ENCODE measurements around the gene UBE2E2.
"Not testable (repeated sequence)": the region's sequence is repeated elsewhere in the genome, so short reads cannot be mapped to it uniquely, and the experiment has no call there.

Gene UBE2E2

DNA sequence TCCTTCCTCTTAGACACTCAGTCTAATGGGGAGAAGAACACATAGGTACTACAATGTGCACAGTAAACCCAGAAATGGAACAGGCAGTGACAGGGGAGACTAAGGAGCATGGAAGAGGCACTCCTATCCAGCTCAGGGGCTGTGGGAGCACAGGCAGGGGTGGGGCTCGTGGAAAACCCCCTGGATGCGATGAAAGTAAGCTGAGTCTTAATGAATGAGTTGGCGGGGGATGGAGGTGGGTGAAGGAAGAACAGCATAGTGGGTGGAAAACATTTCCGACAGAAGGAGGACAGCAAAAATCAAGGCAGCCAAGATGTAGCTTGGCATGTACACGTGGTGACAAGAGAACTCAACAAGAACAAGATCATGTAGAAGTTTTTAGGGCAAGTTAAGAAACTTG lies 33.6 kb upstream of the UBE2E2 start:
- H3K4me1 ChIP-seq (ENCODE audit: control insufficient read depth, insufficient read depth, low read length), result no peaks in the 10 kb centered on the region
- H3K4me3 ChIP-seq (ENCODE audit: low read depth, low read length), result no peak overlapping the region
- H3K9me3 ChIP-seq (ENCODE audit: control insufficient read depth, insufficient read depth, low read length), result no peaks in the 10 kb centered on the region
- no peak overlapping the region for H3K27ac ChIP-seq (ENCODE audit: low read depth, low read length)
- no peaks in the 10 kb centered on the region for H3K36me3 ChIP-seq (ENCODE audit: control insufficient read depth, insufficient read depth, low read length)
- no peaks in the 10 kb centered on the region for H3K27me3 ChIP-seq (ENCODE audit: control insufficient read depth, insufficient read depth, low read length)
- H3K9ac ChIP-seq (ENCODE audit: low read depth, low read length), result no peak overlapping the region

DNA sequence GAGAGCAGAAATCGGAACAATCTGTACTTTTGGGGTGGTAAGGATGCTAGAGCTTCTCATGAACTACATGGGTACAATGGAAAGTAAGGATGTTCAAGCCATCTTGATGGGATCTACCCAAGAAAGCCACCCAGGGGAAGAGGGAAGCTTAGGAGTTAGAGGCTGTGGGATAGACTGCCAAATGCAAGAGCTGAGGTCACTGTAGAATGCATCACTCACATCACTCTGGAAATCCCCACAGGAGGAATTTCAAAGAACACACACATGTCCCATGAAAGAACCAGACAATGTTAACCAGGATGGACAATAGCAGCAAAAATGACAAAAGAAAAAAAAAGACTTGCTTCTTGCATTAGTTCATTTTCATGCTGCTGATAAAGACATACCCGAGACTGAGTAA lies 32.8 kb upstream of the UBE2E2 start:
- Histone ChIP-seq H3K4me3 (ENCODE audit: low read depth, low read length) (no peak overlapping the region), H3K4me1 (ENCODE audit: control insufficient read depth, insufficient read depth, low read length) (no peaks in the 10 kb centered on the region)

DNA sequence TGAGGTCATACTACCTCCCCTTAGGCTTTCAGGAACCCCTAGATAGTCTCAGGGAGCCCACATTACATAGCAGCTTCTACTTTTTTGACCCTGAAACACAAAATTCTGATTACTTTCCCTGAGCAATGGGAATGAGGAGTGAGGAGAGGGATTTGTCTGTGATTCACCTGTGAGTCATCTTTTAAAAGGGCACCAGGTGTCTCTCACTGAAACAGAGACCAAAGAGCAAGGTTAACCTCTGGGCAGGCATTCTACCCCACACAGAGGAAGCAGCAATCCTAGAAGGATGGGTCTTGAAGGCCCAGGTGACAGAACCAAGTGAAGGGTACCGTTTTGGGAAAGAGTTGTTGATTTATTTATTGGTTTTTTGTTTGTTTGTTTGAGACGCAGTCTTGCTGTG lies 31.1 kb upstream of the UBE2E2 start:
- H3K27me3 ChIP-seq (ENCODE audit: control insufficient read depth, insufficient read depth, low read length), result no peaks in the 10 kb centered on the region
- H3K27ac ChIP-seq (ENCODE audit: low read depth, low read length), result no peak overlapping the region
- no peaks in the 10 kb centered on the region for H3K9me3 ChIP-seq (ENCODE audit: control insufficient read depth, insufficient read depth, low read length)
- no peaks in the 10 kb centered on the region for H3K36me3 ChIP-seq (ENCODE audit: control insufficient read depth, insufficient read depth, low read length)
- H3K9ac ChIP-seq (ENCODE audit: low read depth, low read length), result no peak overlapping the region
- no peaks in the 10 kb centered on the region for H3K4me1 ChIP-seq (ENCODE audit: control insufficient read depth, insufficient read depth, low read length)
- H3K4me3 ChIP-seq (ENCODE audit: low read depth, low read length), result no peak overlapping the region

More for the DNA sequence above, 32.8 kb upstream of the UBE2E2 start:
- Histone ChIP-seq H3K9ac (ENCODE audit: low read depth, low read length) (no peak overlapping the region), H3K9me3 (ENCODE audit: control insufficient read depth, insufficient read depth, low read length) (no peaks in the 10 kb centered on the region), H3K27me3 (ENCODE audit: control insufficient read depth, insufficient read depth, low read length) (no peaks in the 10 kb centered on the region), H3K27ac (ENCODE audit: low read depth, low read length) (no peak overlapping the region), H3K36me3 (ENCODE audit: control insufficient read depth, insufficient read depth, low read length) (no peaks in the 10 kb centered on the region)

DNA sequence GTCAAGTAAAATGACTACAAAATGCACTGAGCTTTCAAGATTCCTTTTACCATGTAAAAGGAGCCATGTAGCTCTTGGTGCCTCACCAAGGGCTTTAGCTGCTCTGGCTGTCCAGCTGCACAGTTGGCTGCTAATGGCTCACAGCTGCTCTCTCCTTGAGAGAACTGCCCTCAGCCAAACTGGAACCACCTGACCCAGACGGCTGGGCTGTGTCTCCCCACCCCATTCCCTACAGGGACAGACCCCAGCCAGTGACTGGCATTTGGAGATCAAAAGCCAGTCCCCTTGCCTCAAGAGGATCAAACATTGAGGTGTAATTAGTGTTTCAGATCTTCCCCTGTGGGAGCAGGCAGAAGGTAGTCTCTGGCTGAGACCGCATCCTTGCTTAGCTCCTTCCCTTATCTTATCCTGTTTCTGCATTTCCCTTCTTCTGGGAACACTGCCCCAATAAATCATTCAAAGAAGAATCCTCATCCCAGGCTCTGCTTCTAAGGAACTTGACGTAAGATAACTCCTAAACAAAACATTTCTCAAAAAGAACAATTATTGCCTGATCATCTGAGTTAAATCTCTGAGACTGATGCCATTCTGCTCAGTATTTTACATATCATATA lies 28.6 kb upstream of the UBE2E2 start:
- no peak overlapping the region for H3K4me3 ChIP-seq (ENCODE audit: low read depth, low read length)
- H3K9ac ChIP-seq (ENCODE audit: low read depth, low read length), result no peak overlapping the region
- no peaks in the 10 kb centered on the region for H3K4me1 ChIP-seq (ENCODE audit: control insufficient read depth, insufficient read depth, low read length)

DNA sequence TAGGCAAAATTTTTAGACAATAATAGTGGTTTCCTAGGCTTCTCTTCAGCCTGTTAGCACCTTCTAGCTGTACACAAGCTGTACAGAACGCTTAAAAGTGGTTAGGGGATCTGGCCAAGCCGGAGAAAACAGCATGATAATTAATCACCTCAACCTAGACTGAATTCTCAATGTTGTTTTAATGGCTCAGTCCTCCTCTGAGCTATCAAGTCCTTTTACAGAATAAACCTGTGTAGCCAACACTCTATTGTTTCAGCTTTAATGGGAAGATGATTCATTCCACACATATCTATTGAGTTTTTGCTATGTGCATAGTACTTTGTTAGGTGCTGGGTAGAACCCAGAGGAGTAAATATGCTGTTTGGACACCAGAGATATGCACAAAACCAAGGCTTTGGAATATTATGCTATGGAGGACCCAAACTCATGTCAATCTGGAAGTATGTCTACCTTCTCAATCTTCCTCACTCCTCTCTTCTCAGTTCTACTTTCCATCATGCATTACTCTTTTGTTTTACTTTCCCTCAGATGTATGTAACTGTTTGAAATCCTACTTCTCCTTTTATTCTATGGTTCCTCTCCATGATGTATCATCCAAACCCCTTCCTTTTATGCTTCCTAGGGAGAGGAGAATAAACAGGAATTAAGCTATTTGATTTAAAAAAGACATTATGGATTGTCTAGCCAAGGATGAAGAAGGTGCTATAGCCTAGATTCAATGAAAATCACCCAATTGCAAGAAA lies 27.6 kb upstream of the UBE2E2 start:
- H3K36me3 ChIP-seq (ENCODE audit: control insufficient read depth, insufficient read depth, low read length), result no peaks in the 10 kb centered on the region

More for the DNA sequence above, 28.6 kb upstream of the UBE2E2 start:
- H3K9me3 ChIP-seq (ENCODE audit: control insufficient read depth, insufficient read depth, low read length), result no peaks in the 10 kb centered on the region
- H3K36me3 ChIP-seq (ENCODE audit: control insufficient read depth, insufficient read depth, low read length), result no peaks in the 10 kb centered on the region
- H3K27ac ChIP-seq (ENCODE audit: low read depth, low read length), result no peak overlapping the region
- H3K27me3 ChIP-seq (ENCODE audit: control insufficient read depth, insufficient read depth, low read length), result no peaks in the 10 kb centered on the region

DNA sequence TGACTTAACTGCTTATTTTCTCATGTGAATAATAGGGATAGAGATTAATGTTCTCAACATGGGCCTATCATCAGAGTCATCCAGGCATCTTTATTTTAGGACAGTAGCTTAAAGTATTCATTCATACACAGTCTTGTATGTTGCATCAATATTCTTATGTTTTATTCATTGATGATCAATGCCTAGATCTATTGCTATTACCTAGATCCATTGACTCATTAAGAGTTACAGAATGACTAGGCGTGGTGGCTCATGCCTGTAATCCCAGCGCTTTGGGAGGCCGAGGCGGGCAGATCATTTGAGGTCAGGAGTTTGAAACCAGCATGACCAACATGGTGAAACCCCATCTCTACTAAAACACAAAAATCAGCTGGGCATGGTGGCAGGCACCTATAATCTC lies 26.3 kb upstream of the UBE2E2 start:
- H3K27ac ChIP-seq (ENCODE audit: low read depth, low read length); H3K4me3 ChIP-seq (ENCODE audit: low read depth, low read length); H3K9me3 ChIP-seq (ENCODE audit: control insufficient read depth, insufficient read depth, low read length); H3K36me3 ChIP-seq (ENCODE audit: control insufficient read depth, insufficient read depth, low read length); H3K4me1 ChIP-seq (ENCODE audit: control insufficient read depth, insufficient read depth, low read length); H3K9ac ChIP-seq (ENCODE audit: low read depth, low read length); H3K27me3 ChIP-seq (ENCODE audit: control insufficient read depth, insufficient read depth, low read length): not testable (repeated sequence)

More for the DNA sequence above, 27.6 kb upstream of the UBE2E2 start:
- H3K9me3 ChIP-seq (ENCODE audit: control insufficient read depth, insufficient read depth, low read length), result no peaks in the 10 kb centered on the region
- no peaks in the 10 kb centered on the region for H3K4me1 ChIP-seq (ENCODE audit: control insufficient read depth, insufficient read depth, low read length)
- no peak overlapping the region for H3K4me3 ChIP-seq (ENCODE audit: low read depth, low read length)
- no peak overlapping the region for H3K9ac ChIP-seq (ENCODE audit: low read depth, low read length)
- no peak overlapping the region for H3K27ac ChIP-seq (ENCODE audit: low read depth, low read length)
- no peaks in the 10 kb centered on the region for H3K27me3 ChIP-seq (ENCODE audit: control insufficient read depth, insufficient read depth, low read length)

DNA sequence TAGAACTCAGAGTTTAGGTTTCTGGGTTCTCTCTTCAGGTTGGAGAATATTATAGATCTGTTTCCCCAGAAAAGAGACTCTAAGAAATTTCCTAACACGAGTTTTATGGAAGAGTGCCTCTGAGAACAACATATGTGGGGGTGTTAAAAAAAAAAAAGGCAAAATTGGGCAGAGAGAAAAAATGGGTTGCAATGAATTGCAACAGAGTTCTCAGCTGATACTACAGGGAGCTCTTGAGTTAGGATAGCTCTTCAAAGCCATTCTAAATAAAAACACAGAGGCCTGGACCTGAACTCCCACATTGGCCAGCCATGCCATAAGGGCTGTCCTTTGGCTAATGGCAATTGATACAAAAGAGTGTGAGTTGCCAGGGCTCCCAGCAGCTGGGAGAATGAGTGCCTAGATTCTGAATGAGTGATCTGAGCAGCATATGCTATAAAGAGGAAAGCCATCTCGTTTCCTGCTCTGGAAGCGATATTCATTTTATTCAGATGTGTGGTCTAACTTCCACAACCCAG lies 20.1 kb upstream of the UBE2E2 start:
- no peak overlapping the region for H3K4me3 ChIP-seq (ENCODE audit: low read depth, low read length)

DNA sequence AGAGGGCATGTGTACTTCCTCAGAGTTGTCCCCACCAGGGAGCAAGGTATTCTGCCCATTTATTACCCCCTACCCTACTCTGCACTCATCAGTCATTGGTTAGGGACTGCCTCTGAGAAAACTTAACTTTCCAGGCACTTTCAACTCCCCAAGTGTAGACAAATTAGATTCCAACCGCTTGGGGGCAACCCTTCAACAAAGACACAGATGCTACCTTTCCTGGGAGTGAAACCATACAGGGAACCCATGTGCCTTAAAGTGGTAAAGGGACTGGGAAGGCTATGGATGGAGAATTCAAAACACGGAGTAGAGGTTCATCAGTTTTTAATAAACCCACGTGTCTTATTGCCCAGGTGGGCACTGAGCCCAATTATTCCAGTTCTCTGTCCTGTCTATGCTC lies 19.4 kb upstream of the UBE2E2 start:
- no peaks in the 10 kb centered on the region for H3K9me3 ChIP-seq (ENCODE audit: control insufficient read depth, insufficient read depth, low read length)

More for the DNA sequence above, 20.1 kb upstream of the UBE2E2 start:
- no peaks in the 10 kb centered on the region for H3K27me3 ChIP-seq (ENCODE audit: control insufficient read depth, insufficient read depth, low read length)
- peaks cover 5% of the 10 kb centered on the region; the same call in 1 of the 2 replicates for H3K4me1 ChIP-seq (ENCODE audit: control insufficient read depth, insufficient read depth, low read length)
- H3K36me3 ChIP-seq (ENCODE audit: control insufficient read depth, insufficient read depth, low read length), result no peaks in the 10 kb centered on the region
- no peaks in the 10 kb centered on the region for H3K9me3 ChIP-seq (ENCODE audit: control insufficient read depth, insufficient read depth, low read length)
- no peak overlapping the region for H3K27ac ChIP-seq (ENCODE audit: low read depth, low read length)
- no peak overlapping the region for H3K9ac ChIP-seq (ENCODE audit: low read depth, low read length)

DNA sequence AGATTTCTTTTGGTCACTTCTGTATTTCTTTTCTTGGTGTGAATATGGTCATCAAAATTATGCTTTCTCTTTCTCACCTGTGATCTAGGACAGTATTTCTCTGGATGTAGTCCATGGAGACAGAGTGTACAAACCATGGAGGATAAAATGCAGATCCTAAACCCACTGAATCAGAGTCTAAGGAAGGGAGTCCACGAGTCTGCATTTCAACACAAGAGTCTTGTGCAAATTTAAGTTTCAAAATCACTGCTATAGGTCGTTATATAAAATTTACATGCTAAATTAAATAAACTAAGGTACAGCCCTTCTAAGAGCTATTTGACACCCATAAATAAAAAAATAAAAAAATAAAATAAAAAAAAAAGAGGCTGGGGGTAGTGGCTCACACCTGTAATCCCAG lies 17.3 kb upstream of the UBE2E2 start:
- H3K9me3 ChIP-seq (ENCODE audit: control insufficient read depth, insufficient read depth, low read length), result no peaks in the 10 kb centered on the region
- no peaks in the 10 kb centered on the region for H3K36me3 ChIP-seq (ENCODE audit: control insufficient read depth, insufficient read depth, low read length)
- no peak overlapping the region for H3K9ac ChIP-seq (ENCODE audit: low read depth, low read length)
- H3K27me3 ChIP-seq (ENCODE audit: control insufficient read depth, insufficient read depth, low read length), result no peaks in the 10 kb centered on the region
- H3K4me3 ChIP-seq (ENCODE audit: low read depth, low read length), result no peak overlapping the region
- no peak overlapping the region for H3K27ac ChIP-seq (ENCODE audit: low read depth, low read length)
- peaks cover 5% of the 10 kb centered on the region; the same call in 1 of the 2 replicates for H3K4me1 ChIP-seq (ENCODE audit: control insufficient read depth, insufficient read depth, low read length)

More for the DNA sequence above, 19.4 kb upstream of the UBE2E2 start:
- Histone ChIP-seq H3K4me3 (ENCODE audit: low read depth, low read length) (no peak overlapping the region), H3K27me3 (ENCODE audit: control insufficient read depth, insufficient read depth, low read length) (no peaks in the 10 kb centered on the region), H3K36me3 (ENCODE audit: control insufficient read depth, insufficient read depth, low read length) (no peaks in the 10 kb centered on the region), H3K4me1 (ENCODE audit: control insufficient read depth, insufficient read depth, low read length) (peaks cover 5% of the 10 kb centered on the region; the same call in 1 of the 2 replicates), H3K9ac (ENCODE audit: low read depth, low read length) (no peak overlapping the region), H3K27ac (ENCODE audit: low read depth, low read length) (no peak overlapping the region)

DNA sequence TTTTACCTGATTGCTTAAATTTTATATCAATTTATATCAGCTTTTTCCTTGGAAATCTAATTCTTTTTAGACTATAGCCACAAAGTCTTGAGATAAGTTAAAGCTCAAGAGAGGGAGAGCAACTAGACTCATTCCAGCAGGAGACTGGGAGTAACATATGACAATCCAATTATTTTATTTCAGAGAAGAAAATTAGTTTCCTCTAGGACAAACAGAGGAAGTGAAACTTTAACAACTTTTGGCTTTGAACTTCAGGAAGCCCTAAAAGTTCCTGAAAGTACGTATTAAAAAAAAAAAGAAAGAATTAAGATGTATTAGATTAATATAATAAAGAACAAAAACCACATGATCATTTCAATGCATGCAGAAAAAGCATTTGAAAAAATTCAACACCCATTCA lies 13.9 kb upstream of the UBE2E2 start:
- no peak overlapping the region for H3K4me3 ChIP-seq (ENCODE audit: low read depth, low read length)
- no peak overlapping the region for H3K9ac ChIP-seq (ENCODE audit: low read depth, low read length)
- H3K27ac ChIP-seq (ENCODE audit: low read depth, low read length), result no peak overlapping the region
- no peaks in the 10 kb centered on the region for H3K27me3 ChIP-seq (ENCODE audit: control insufficient read depth, insufficient read depth, low read length)
- no peaks in the 10 kb centered on the region for H3K36me3 ChIP-seq (ENCODE audit: control insufficient read depth, insufficient read depth, low read length)
- no peaks in the 10 kb centered on the region for H3K4me1 ChIP-seq (ENCODE audit: control insufficient read depth, insufficient read depth, low read length)
- no peaks in the 10 kb centered on the region for H3K9me3 ChIP-seq (ENCODE audit: control insufficient read depth, insufficient read depth, low read length)

DNA sequence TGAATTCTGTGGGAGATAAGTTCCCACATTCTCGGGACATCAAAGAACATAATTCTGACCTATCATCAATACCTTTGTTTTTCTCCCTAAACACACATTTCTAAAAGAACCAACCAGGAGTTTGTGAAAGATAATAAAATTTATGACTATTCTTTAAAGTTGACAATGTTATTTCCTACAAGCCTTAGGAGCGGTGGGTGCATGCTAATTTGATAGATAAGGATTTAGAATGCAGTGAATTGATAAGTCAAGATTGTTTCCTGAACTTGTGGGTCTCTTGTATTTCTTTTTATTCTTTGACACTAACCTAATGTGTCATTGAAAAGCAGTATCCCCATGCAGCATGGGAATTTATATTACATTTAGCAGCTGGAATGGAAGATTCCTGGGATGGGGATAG lies 10.3 kb upstream of the UBE2E2 start:
- Histone ChIP-seq H3K9me3 (ENCODE audit: control insufficient read depth, insufficient read depth, low read length) (no peaks in the 10 kb centered on the region), H3K4me1 (ENCODE audit: control insufficient read depth, insufficient read depth, low read length) (no peaks in the 10 kb centered on the region), H3K9ac (ENCODE audit: low read depth, low read length) (no peak overlapping the region), H3K4me3 (ENCODE audit: low read depth, low read length) (no peak overlapping the region), H3K27me3 (ENCODE audit: control insufficient read depth, insufficient read depth, low read length) (no peaks in the 10 kb centered on the region), H3K27ac (ENCODE audit: low read depth, low read length) (no peak overlapping the region), H3K36me3 (ENCODE audit: control insufficient read depth, insufficient read depth, low read length) (no peaks in the 10 kb centered on the region)

Measured in HUES48 (cell line).